Measurements from ENCODE around the gene APOL4.
"Not testable (repeated sequence)": the region's sequence is repeated elsewhere in the genome, so short reads cannot be mapped to it uniquely, and the experiment has no call there.

Gene APOL4

GRCh38 chr22:36231051-36231450 lies 29.4 kb upstream of the APOL4 start:
- not testable (repeated sequence) for H3K9me3 ChIP-seq (ENCODE audit: control insufficient read depth, low read length); H3K27ac ChIP-seq (ENCODE audit: insufficient read depth, low read depth, low read length, poor library complexity, severe bottlenecking); H3K36me3 ChIP-seq (ENCODE audit: control insufficient read depth, insufficient read depth, low read length); H3K4me1 ChIP-seq (ENCODE audit: control insufficient read depth, insufficient read depth, low read length); H3K4me3 ChIP-seq (ENCODE audit: insufficient read depth, low read depth, low read length); H3K27me3 ChIP-seq (ENCODE audit: control insufficient read depth, insufficient read depth, low read length, poor library complexity, severe bottlenecking)
- 75 to 77% methylated on average over 5 of the region's 5 CpGs for whole genome bisulfite sequencing, 2 experiments

- not testable (repeated sequence) for H3K27me3 ChIP-seq (ENCODE audit: control insufficient read depth, insufficient read depth, low read length, poor library complexity, severe bottlenecking); H3K4me3 ChIP-seq (ENCODE audit: insufficient read depth, low read depth, low read length); H3K36me3 ChIP-seq (ENCODE audit: control insufficient read depth, insufficient read depth, low read length); H3K9me3 ChIP-seq (ENCODE audit: control insufficient read depth, low read length); H3K27ac ChIP-seq (ENCODE audit: insufficient read depth, low read depth, low read length, poor library complexity, severe bottlenecking); H3K4me1 ChIP-seq (ENCODE audit: control insufficient read depth, insufficient read depth, low read length)
- 68 to 78% methylated on average over 2 to 3 of the region's 3 CpGs for WGBS, 2 experiments
Observed at GRCh38 chr22:36229649-36230048, 28.0 kb upstream of the APOL4 start.

- H3K27me3 ChIP-seq (ENCODE audit: control insufficient read depth, insufficient read depth, low read length, poor library complexity, severe bottlenecking), result no peaks in the 10 kb centered on the region
- H3K4me3 ChIP-seq (ENCODE audit: insufficient read depth, low read depth, low read length), result no peak overlapping the region
- H3K9me3 ChIP-seq (ENCODE audit: control insufficient read depth, low read length), result no peaks in the 10 kb centered on the region
- no peaks in the 10 kb centered on the region for H3K36me3 ChIP-seq (ENCODE audit: control insufficient read depth, insufficient read depth, low read length)
- no peak overlapping the region for H3K27ac ChIP-seq (ENCODE audit: insufficient read depth, low read depth, low read length, poor library complexity, severe bottlenecking)
- 93% methylated on average over 7 of the region's 7 CpGs for WGBS, 2 experiments
- no peaks in the 10 kb centered on the region for H3K4me1 ChIP-seq (ENCODE audit: control insufficient read depth, insufficient read depth, low read length)
Observed at GRCh38 chr22:36228944-36229343, 27.3 kb upstream of the APOL4 start.

- not testable (repeated sequence) for H3K36me3 ChIP-seq (ENCODE audit: control insufficient read depth, insufficient read depth, low read length); H3K4me3 ChIP-seq (ENCODE audit: insufficient read depth, low read depth, low read length); H3K27ac ChIP-seq (ENCODE audit: insufficient read depth, low read depth, low read length, poor library complexity, severe bottlenecking); H3K4me1 ChIP-seq (ENCODE audit: control insufficient read depth, insufficient read depth, low read length); H3K9me3 ChIP-seq (ENCODE audit: control insufficient read depth, low read length); H3K27me3 ChIP-seq (ENCODE audit: control insufficient read depth, insufficient read depth, low read length, poor library complexity, severe bottlenecking)
- 100% methylated on average over 1 of the region's 1 CpG; no CpG with 5 or more reads in 1 of the 2 experiments for WGBS, 2 experiments
Observed at GRCh38 chr22:36228369-36228768, 26.8 kb upstream of the APOL4 start.

- no peaks in the 10 kb centered on the region for H3K36me3 ChIP-seq (ENCODE audit: control insufficient read depth, insufficient read depth, low read length)
- 87 to 88% methylated on average over 8 of the region's 8 CpGs for WGBS, 2 experiments
- no peaks in the 10 kb centered on the region for H3K27me3 ChIP-seq (ENCODE audit: control insufficient read depth, insufficient read depth, low read length, poor library complexity, severe bottlenecking)
- H3K4me3 ChIP-seq (ENCODE audit: insufficient read depth, low read depth, low read length), result no peak overlapping the region
- no peaks in the 10 kb centered on the region for H3K9me3 ChIP-seq (ENCODE audit: control insufficient read depth, low read length)
- H3K4me1 ChIP-seq (ENCODE audit: control insufficient read depth, insufficient read depth, low read length), result no peaks in the 10 kb centered on the region
- H3K27ac ChIP-seq (ENCODE audit: insufficient read depth, low read depth, low read length, poor library complexity, severe bottlenecking), result no peak overlapping the region
Observed at GRCh38 chr22:36227806-36228205, 26.2 kb upstream of the APOL4 start.

GRCh38 chr22:36227396-36227795 lies 25.8 kb upstream of the APOL4 start:
- no peaks in the 10 kb centered on the region for H3K4me1 ChIP-seq (ENCODE audit: control insufficient read depth, insufficient read depth, low read length)
- WGBS, 2 experiments, result 92 to 95% methylated on average over 9 of the region's 9 CpGs
- no peaks in the 10 kb centered on the region for H3K9me3 ChIP-seq (ENCODE audit: control insufficient read depth, low read length)
- no peaks in the 10 kb centered on the region for H3K36me3 ChIP-seq (ENCODE audit: control insufficient read depth, insufficient read depth, low read length)
- H3K4me3 ChIP-seq (ENCODE audit: insufficient read depth, low read depth, low read length), result no peak overlapping the region
- no peak overlapping the region for H3K27ac ChIP-seq (ENCODE audit: insufficient read depth, low read depth, low read length, poor library complexity, severe bottlenecking)
- H3K27me3 ChIP-seq (ENCODE audit: control insufficient read depth, insufficient read depth, low read length, poor library complexity, severe bottlenecking), result no peaks in the 10 kb centered on the region

GRCh38 chr22:36226189-36226588 lies 24.6 kb upstream of the APOL4 start:
- no peaks in the 10 kb centered on the region for H3K27me3 ChIP-seq (ENCODE audit: control insufficient read depth, insufficient read depth, low read length, poor library complexity, severe bottlenecking)
- H3K4me3 ChIP-seq (ENCODE audit: insufficient read depth, low read depth, low read length), result no peak overlapping the region
- H3K4me1 ChIP-seq (ENCODE audit: control insufficient read depth, insufficient read depth, low read length), result no peaks in the 10 kb centered on the region
- H3K27ac ChIP-seq (ENCODE audit: insufficient read depth, low read depth, low read length, poor library complexity, severe bottlenecking), result no peak overlapping the region
- 94 to 97% methylated on average over 4 to 5 of the region's 5 CpGs for WGBS, 2 experiments
- no peaks in the 10 kb centered on the region for H3K9me3 ChIP-seq (ENCODE audit: control insufficient read depth, low read length)
- H3K36me3 ChIP-seq (ENCODE audit: control insufficient read depth, insufficient read depth, low read length), result no peaks in the 10 kb centered on the region

GRCh38 chr22:36225333-36225922 lies 23.8 kb upstream of the APOL4 start:
- Histone ChIP-seq H3K4me1 (ENCODE audit: control insufficient read depth, insufficient read depth, low read length) (no peaks in the 10 kb centered on the region), H3K27ac (ENCODE audit: insufficient read depth, low read depth, low read length, poor library complexity, severe bottlenecking) (no peak overlapping the region), H3K9me3 (ENCODE audit: control insufficient read depth, low read length) (no peaks in the 10 kb centered on the region), H3K36me3 (ENCODE audit: control insufficient read depth, insufficient read depth, low read length) (no peaks in the 10 kb centered on the region), H3K4me3 (ENCODE audit: insufficient read depth, low read depth, low read length) (no peak overlapping the region), H3K27me3 (ENCODE audit: control insufficient read depth, insufficient read depth, low read length, poor library complexity, severe bottlenecking) (no peaks in the 10 kb centered on the region)
- WGBS, 2 experiments, result 89 to 92% methylated on average over 9 of the region's 9 CpGs

- Histone ChIP-seq H3K4me3 (ENCODE audit: insufficient read depth, low read depth, low read length) (no peak overlapping the region), H3K9me3 (ENCODE audit: control insufficient read depth, low read length) (no peaks in the 10 kb centered on the region), H3K36me3 (ENCODE audit: control insufficient read depth, insufficient read depth, low read length) (no peaks in the 10 kb centered on the region), H3K27me3 (ENCODE audit: control insufficient read depth, insufficient read depth, low read length, poor library complexity, severe bottlenecking) (no peaks in the 10 kb centered on the region), H3K4me1 (ENCODE audit: control insufficient read depth, insufficient read depth, low read length) (no peaks in the 10 kb centered on the region), H3K27ac (ENCODE audit: insufficient read depth, low read depth, low read length, poor library complexity, severe bottlenecking) (no peak overlapping the region)
- 94 to 98% methylated on average over 4 of the region's 4 CpGs for WGBS, 2 experiments
Observed at GRCh38 chr22:36224245-36224644, 22.6 kb upstream of the APOL4 start.

- Histone ChIP-seq H3K36me3 (ENCODE audit: control insufficient read depth, insufficient read depth, low read length) (no peaks in the 10 kb centered on the region), H3K27me3 (ENCODE audit: control insufficient read depth, insufficient read depth, low read length, poor library complexity, severe bottlenecking) (no peaks in the 10 kb centered on the region), H3K27ac (ENCODE audit: insufficient read depth, low read depth, low read length, poor library complexity, severe bottlenecking) (no peak overlapping the region), H3K9me3 (ENCODE audit: control insufficient read depth, low read length) (no peaks in the 10 kb centered on the region), H3K4me1 (ENCODE audit: control insufficient read depth, insufficient read depth, low read length) (no peaks in the 10 kb centered on the region), H3K4me3 (ENCODE audit: insufficient read depth, low read depth, low read length) (no peak overlapping the region)
- WGBS, 2 experiments, result 94% methylated on average over 8 of the region's 8 CpGs
Observed at GRCh38 chr22:36223504-36223903, 21.9 kb upstream of the APOL4 start.

GRCh38 chr22:36222887-36223450 lies 21.4 kb upstream of the APOL4 start:
- Histone ChIP-seq H3K36me3 (ENCODE audit: control insufficient read depth, insufficient read depth, low read length) (no peaks in the 10 kb centered on the region), H3K4me3 (ENCODE audit: insufficient read depth, low read depth, low read length) (no peak overlapping the region), H3K27ac (ENCODE audit: insufficient read depth, low read depth, low read length, poor library complexity, severe bottlenecking) (no peak overlapping the region), H3K9me3 (ENCODE audit: control insufficient read depth, low read length) (no peaks in the 10 kb centered on the region), H3K4me1 (ENCODE audit: control insufficient read depth, insufficient read depth, low read length) (no peaks in the 10 kb centered on the region), H3K27me3 (ENCODE audit: control insufficient read depth, insufficient read depth, low read length, poor library complexity, severe bottlenecking) (no peaks in the 10 kb centered on the region)
- 93% methylated on average over 9 of the region's 9 CpGs for WGBS, 2 experiments

Measured in ectodermal cell (in vitro differentiated cells).